Upper lobe of right lung (tissue), 1 donor: ENCODE measurements around the gene RAB17. TPM values are rescaled to one million over a fixed set of nuclear protein-coding genes. Genes with fewer than 3 reads are reported as not detected.

Experiments
- ATAC-seq: fragments of 200-7000 bp; cut with Tn5 transposase; one replicate; pipeline ENCODE4 v1.9.1; 2020; ENCODE audit warnings: mild to moderate bottlenecking, moderate library complexity
- DNase-seq: peaks from one replicate; pipeline ENCODE4 v3.0.0-alpha.2; 2020
- H3K27ac ChIP-seq: fragments of 200-600 bp; one replicate; pipeline ENCODE4 v1.8.0; 2022
- H3K27me3 ChIP-seq: fragments of 200-600 bp; one replicate; pipeline ENCODE4 v1.8.0; 2022; ENCODE audit warnings: mild to moderate bottlenecking
- H3K36me3 ChIP-seq: fragments of 200-600 bp; one replicate; pipeline ENCODE4 v1.8.0; 2022
- H3K4me1 ChIP-seq: fragments of 200-600 bp; one replicate; pipeline ENCODE4 v1.8.0; 2022
- H3K4me3 ChIP-seq: fragments of 200-600 bp; one replicate; pipeline ENCODE4 v1.8.0; 2022; ENCODE audit warnings: mild to moderate bottlenecking
- H3K9me3 ChIP-seq: fragments of 200-600 bp; one replicate; pipeline ENCODE4 v1.8.0; 2022
- intact Hi-C: fragments of 100-400 bp; cut with DNase I; formaldehyde crosslinking; loops from one replicate; pipeline ENCODE4 v1.11.0; 2022
- total RNA-seq: library from RNA; stranded (reverse); fragmentation: NEBNext Ultra II Directional; extraction: Animal tissue kit (Norgen Biotek cat#: 25700); gene quantifications from one replicate; pipeline ENCODE4 v1.2.1, GENCODE V29; 2021
- TF ChIP-seq, protein P1 (sequence below): fragments of 200-600 bp; IDR thresholded peaks from one replicate; pipeline ENCODE4 v1.8.0; 2022; ENCODE audit warnings: antibody characterized with exemption
- donor health status: DM: no; HTN: yes; CAD: no; lungs with severe emphysema.

RAB17 gene
- total RNA-seq, 1 donor from 2014 or later, result 50.9 TPM

DNA sequence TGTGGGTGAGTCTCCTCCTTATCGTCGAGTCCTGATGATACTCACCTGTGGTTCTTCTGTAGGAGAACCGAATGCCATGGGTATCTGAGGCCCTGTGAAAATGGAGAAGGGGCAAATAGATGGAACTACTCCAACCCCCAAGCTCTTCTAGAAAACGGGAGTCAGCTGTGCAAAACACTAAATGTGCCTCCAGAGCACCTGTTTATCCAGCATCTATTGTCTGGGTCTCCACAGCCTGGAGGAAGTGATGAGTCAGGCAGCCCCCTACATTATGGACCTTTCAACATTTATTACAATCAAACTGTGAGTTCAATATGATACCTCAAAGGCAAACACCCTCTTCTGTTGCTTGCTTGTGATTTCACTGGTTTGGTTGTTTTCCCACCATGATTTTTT is 27.1 kb upstream of the RAB17 start:
- ATAC-seq (no peak), DNase-seq (no peak)
- H3K4me3 ChIP-seq, result no peak overlapping the region
- TF ChIP-seq, protein P1, sequence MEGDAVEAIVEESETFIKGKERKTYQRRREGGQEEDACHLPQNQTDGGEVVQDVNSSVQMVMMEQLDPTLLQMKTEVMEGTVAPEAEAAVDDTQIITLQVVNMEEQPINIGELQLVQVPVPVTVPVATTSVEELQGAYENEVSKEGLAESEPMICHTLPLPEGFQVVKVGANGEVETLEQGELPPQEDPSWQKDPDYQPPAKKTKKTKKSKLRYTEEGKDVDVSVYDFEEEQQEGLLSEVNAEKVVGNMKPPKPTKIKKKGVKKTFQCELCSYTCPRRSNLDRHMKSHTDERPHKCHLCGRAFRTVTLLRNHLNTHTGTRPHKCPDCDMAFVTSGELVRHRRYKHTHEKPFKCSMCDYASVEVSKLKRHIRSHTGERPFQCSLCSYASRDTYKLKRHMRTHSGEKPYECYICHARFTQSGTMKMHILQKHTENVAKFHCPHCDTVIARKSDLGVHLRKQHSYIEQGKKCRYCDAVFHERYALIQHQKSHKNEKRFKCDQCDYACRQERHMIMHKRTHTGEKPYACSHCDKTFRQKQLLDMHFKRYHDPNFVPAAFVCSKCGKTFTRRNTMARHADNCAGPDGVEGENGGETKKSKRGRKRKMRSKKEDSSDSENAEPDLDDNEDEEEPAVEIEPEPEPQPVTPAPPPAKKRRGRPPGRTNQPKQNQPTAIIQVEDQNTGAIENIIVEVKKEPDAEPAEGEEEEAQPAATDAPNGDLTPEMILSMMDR, result no peak
- H3K4me1 ChIP-seq, result peaks cover 35% of the 10 kb centered on the region
- no peaks in the 10 kb centered on the region for H3K9me3 ChIP-seq
- H3K27me3 ChIP-seq, result no peaks in the 10 kb centered on the region
- peak overlapping the region; percentile 75 for H3K27ac ChIP-seq
- no peaks in the 10 kb centered on the region for H3K36me3 ChIP-seq
- intact Hi-C loops, result no loop called here

DNA sequence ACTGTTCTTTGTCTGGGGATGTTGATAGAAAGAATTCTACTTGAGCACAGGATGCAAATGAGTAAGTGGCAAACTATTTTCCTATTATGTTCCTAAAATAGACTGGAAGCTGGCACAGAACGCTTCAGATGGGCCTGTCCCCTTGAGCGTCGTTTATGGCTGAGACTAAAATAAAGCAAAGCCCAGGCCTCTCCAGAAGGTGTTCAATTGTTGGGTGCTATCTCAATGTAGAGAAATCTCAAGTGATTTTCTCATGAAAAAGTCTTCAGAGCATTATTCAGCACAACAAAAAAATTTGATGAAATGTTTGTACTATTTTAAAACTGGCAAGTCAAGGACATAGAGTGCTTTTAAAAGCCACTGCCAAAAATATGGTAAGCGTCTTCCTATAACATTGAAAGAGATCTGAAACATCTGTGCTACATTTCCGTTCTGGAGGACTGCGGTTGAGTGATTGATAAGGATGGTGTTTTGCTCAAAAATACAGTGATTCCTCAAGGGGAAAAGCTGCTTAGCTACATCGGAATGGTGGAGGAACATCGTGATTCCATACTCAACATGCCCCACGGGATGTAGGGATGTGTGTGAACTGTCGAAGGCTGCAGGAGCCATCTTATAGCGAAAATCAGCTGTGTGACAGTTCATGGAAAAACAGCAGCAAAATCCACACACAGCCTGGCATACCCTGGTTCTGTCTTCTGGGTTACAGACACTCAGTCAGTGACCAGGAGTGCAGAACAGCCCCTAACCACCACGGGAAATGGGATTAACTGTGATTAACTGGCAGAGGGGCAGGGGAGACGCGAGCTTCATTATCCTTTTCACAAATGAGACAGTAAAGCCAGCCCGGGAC is 26.4 kb upstream of the RAB17 start:
- TF ChIP-seq, protein P1, result no peak
- peak; percentile 42 for ATAC-seq
- intact Hi-C loops, result no loop called here

DNA sequence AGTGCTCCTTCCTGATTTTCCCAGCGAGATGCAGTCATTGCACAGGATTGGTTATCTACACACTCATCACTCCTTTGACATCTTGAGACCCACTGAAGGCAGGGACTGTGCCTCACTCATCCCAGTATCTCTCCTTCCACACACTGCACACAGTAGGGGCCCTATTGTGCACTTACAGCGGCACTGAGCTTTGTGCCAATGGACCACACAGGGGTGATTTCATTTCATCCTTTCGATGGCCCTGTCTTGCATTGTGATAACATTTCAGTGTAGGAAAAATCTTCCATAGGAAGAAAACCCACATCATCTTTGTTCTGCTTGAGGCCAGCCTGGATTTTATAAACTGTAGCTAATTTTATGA is 25.8 kb upstream of the RAB17 start:
- Histone ChIP-seq H3K27ac (peak overlapping the region; percentile 75), H3K4me3 (no peak overlapping the region), H3K4me1 (peaks cover 35% of the 10 kb centered on the region), H3K9me3 (no peaks in the 10 kb centered on the region), H3K36me3 (no peaks in the 10 kb centered on the region), H3K27me3 (no peaks in the 10 kb centered on the region)
- no peak for DNase-seq
- TF ChIP-seq, protein P1, result no peak
- intact Hi-C loops, result no loop called here
- no peak for ATAC-seq

More for the DNA sequence above, 26.4 kb upstream of the RAB17 start:
- H3K27me3 ChIP-seq, result no peaks in the 10 kb centered on the region
- H3K27ac ChIP-seq, result peak overlapping the region; percentile 75
- H3K36me3 ChIP-seq, result no peaks in the 10 kb centered on the region
- no peak overlapping the region for H3K4me3 ChIP-seq
- H3K9me3 ChIP-seq, result no peaks in the 10 kb centered on the region
- peak; percentile 26 for DNase-seq
- peaks cover 35% of the 10 kb centered on the region for H3K4me1 ChIP-seq

GRCh38 chr2:237615631-237616249 is 25.2 kb upstream of the RAB17 start:
- Histone ChIP-seq H3K27me3 (no peaks in the 10 kb centered on the region), H3K9me3 (no peaks in the 10 kb centered on the region), H3K27ac (peak overlapping the region; percentile 75), H3K36me3 (no peaks in the 10 kb centered on the region), H3K4me1 (peaks cover 35% of the 10 kb centered on the region), H3K4me3 (no peak overlapping the region)
- no peak for ATAC-seq
- intact Hi-C loops, result no loop called here
- DNase-seq, result peak; percentile 12
- TF ChIP-seq, protein P1, result no peak

- ATAC-seq (peak; percentile 83), DNase-seq (no peak)
- no peak overlapping the region for H3K4me3 ChIP-seq
- H3K36me3 ChIP-seq, result no peaks in the 10 kb centered on the region
- H3K27ac ChIP-seq, result no peak overlapping the region
- TF ChIP-seq, protein P1, result peak; percentile 15
- peaks cover 35% of the 10 kb centered on the region for H3K4me1 ChIP-seq
- intact Hi-C loops, result no loop called here
- H3K9me3 ChIP-seq, result no peaks in the 10 kb centered on the region
- no peaks in the 10 kb centered on the region for H3K27me3 ChIP-seq
Measured at GRCh38 chr2:237614151-237614720, 23.7 kb upstream of the RAB17 start.
